ENCODE measurements around the gene IKZF5.

Gene IKZF5

DNA sequence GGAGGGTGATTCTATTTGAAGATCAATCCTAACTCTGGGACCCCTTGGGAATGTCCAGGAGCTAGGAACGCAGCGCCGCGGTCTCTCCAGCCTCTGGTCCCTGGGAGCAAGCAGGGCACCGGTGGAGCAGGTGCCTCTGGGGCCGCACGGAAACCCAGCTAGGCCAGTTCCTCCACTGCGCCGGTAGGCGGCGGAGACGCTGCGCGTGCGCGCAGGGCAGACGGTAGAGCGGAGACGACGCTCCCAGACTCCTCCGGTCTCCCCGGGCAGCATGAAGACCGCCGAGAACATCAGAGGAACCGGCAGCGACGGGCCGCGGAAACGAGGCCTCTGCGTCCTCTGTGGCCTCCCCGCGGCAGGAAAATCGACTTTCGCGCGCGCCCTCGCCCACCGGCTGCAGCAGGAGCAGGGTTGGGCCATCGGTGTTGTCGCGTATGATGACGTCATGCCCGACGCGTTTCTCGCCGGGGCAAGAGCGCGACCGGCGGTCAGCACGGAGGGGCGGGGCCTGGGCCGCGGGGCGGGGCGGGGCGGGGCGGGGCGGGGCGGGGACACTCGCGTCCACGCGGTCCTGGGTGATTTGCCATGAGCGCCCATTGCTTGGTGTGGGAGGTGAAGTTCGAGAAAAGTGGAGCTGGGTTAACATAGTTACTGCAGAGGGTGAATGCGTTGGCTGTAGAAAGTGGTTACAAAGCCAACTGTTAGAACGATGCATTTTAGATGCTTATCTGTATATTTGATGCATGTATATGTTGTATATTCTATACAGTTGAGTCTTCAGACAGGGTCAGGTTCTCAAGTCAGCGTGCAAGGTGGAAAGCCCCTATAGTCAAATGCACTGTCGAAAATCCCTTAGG is 28.2 kb downstream of the IKZF5 start, which contains the start of gene PSTK:
TSS of gene PSTK (plus strand) at position 193 of the 857 bp plus-strand sequence. CDS start at position 272, 79 bp downstream.
- DNase-seq (ENCODE audit: low read depth), result peak; percentile 76

- DNase-seq (ENCODE audit: low read depth), result no peak
These were observed 34.0 kb downstream of the IKZF5 start for GRCh38 chr10:122974543-122975064.

- no peak for DNase-seq (ENCODE audit: low read depth)
These were observed 34.6 kb downstream of the IKZF5 start for GRCh38 chr10:122974023-122974422.

GRCh38 chr10:122968698-122969097 is 39.9 kb downstream of the IKZF5 start:
- no peak for DNase-seq (ENCODE audit: low read depth)

DNA sequence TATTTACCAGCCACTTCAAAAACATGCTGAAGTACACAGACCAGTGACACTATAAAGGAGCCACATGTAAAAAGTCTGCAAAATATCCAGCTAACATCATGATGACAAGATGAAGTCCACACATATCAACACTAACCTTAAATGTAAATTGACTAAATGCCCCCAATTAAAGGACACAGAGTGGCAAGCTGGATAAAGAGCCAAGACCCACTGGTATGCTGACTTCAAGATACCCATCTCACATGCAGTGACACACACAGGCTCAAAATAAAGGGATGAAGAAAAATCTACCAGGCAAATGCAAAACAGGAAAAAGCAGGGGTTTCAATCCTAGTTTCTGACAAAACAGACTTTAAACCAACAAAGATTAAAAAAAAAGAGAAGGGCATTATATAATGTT is 41.7 kb downstream of the IKZF5 start:
- DNase-seq (ENCODE audit: low read depth), result no peak

- DNase-seq (ENCODE audit: low read depth), result no peak
These were observed 46.2 kb downstream of the IKZF5 start for GRCh38 chr10:122962405-122962804.

- no peak for DNase-seq (ENCODE audit: low read depth)
These were observed 51.1 kb downstream of the IKZF5 start for GRCh38 chr10:122957474-122957873.

- DNase-seq (ENCODE audit: low read depth), result no peak
These were observed 52.7 kb downstream of the IKZF5 start for GRCh38 chr10:122955892-122956291.

GRCh38 chr10:122954731-122955050 is 53.9 kb downstream of the IKZF5 start:
- no peak for DNase-seq (ENCODE audit: low read depth)

- peak; percentile 96 for DNase-seq (ENCODE audit: low read depth)
These were observed 54.5 kb downstream of the IKZF5 start, which contains the start of gene C10orf88 for GRCh38 chr10:122953902-122954730. C10orf88 (minus strand) TSS chr10:122954227; CDS start chr10:122954178, 49 bp downstream.

DNA sequence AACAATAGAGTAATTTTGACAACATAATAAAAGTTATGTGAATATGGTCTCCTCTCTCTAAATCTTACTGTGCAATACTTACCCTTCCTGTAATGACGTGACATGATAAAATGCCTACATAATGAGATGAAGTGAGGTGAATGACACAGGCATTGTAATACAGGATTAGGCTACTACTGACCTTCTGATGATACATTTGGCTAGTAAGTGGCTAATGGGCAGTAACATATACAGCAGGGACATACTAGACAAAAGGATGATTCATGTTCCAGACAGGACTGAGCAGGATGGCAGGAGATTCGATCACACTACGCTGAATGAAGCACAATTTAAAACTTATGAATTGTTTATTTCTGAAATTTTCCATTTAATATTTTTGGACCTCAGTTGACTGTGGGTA is 59.3 kb downstream of the IKZF5 start:
- DNase-seq (ENCODE audit: low read depth), result no peak
